Measurements from ENCODE around the gene HTT. TPM values are rescaled to one million over a fixed set of nuclear protein-coding genes. Genes with fewer than 3 reads are reported as not detected.

Gene HTT
- total RNA-seq, 2 donors from 2014 or later: 37.8 to 97.8 TPM

GRCh38 chr4:3071811-3072210, 2.7 kb upstream of the HTT start:
- 90% methylated on average over 7 of the region's 7 CpGs for WGBS
- no peak for DNase-seq (ENCODE audit: low spot score)
- Histone ChIP-seq H3K27me3 (replicated peaks; ENCODE audit: insufficient read depth) (no peaks in the 10 kb centered on the region), H3K4me1 (replicated peaks) (no peaks in the 10 kb centered on the region), H3K4me3 (no peak overlapping the region), H3K27ac (no peak overlapping the region), H3K36me3 (no peaks in the 10 kb centered on the region), H3K9me3 (no peaks in the 10 kb centered on the region)
- TF ChIP-seq, protein P1, sequence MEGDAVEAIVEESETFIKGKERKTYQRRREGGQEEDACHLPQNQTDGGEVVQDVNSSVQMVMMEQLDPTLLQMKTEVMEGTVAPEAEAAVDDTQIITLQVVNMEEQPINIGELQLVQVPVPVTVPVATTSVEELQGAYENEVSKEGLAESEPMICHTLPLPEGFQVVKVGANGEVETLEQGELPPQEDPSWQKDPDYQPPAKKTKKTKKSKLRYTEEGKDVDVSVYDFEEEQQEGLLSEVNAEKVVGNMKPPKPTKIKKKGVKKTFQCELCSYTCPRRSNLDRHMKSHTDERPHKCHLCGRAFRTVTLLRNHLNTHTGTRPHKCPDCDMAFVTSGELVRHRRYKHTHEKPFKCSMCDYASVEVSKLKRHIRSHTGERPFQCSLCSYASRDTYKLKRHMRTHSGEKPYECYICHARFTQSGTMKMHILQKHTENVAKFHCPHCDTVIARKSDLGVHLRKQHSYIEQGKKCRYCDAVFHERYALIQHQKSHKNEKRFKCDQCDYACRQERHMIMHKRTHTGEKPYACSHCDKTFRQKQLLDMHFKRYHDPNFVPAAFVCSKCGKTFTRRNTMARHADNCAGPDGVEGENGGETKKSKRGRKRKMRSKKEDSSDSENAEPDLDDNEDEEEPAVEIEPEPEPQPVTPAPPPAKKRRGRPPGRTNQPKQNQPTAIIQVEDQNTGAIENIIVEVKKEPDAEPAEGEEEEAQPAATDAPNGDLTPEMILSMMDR (IDR thresholded peaks at IDR 0.05): no peak
- TF ChIP-seq POLR2A (IDR thresholded peaks at IDR 0.05): no peak
- TF ChIP-seq POLR2AphosphoS5 (IDR thresholded peaks at IDR 0.05): no peak
- intact Hi-C loops (cut with DNase I): no loop called here

DNA sequence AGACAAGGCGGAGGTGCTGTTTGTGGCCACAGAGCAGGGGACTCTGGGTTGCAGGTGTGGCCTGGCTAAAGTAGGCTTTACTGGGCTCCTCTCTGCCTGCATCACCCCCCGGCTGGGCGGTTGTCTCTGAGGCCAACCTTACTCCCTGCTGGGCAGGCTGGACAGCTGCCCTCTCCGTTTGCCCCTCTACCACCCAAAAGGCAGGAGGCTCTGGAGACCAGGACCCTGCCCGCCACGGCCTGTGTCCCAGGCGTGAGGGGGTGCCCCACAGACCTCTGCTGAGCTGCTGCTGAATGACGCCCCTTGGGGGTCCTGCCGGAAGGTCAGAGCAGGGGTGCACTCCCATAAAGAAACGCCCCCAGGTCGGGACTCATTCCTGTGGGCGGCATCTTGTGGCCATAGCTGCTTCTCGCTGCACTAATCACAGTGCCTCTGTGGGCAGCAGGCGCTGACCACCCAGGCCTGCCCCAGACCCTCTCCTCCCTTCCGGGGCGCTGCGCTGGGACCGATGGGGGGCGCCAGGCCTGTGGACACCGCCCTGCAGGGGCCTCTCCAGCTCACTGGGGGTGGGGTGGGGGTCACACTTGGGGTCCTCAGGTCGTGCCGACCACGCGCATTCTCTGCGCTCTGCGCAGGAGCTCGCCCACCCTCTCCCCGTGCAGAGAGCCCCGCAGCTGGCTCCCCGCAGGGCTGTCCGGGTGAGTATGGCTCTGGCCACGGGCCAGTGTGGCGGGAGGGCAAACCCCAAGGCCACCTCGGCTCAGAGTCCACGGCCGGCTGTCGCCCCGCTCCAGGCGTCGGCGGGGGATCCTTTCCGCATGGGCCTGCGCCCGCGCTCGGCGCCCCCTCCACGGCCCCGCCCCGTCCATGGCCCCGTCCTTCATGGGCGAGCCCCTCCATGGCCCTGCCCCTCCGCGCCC, 1.1 kb upstream of the HTT start:
- Histone ChIP-seq H3K36me3 (no peaks in the 10 kb centered on the region), H3K27ac (peak overlapping the region; percentile 77 to 87), H3K4me1 (replicated peaks) (no peaks in the 10 kb centered on the region), H3K4me3 (peak overlapping the region; percentile 57 to 59), H3K9me3 (no peaks in the 10 kb centered on the region), H3K27me3 (replicated peaks; ENCODE audit: insufficient read depth) (no peaks in the 10 kb centered on the region)
- TF ChIP-seq POLR2A (IDR thresholded peaks at IDR 0.05): peak; percentile 36
- no peak for TF ChIP-seq POLR2AphosphoS5 (IDR thresholded peaks at IDR 0.05)
- TF ChIP-seq, protein P1 (IDR thresholded peaks at IDR 0.05): no peak
- 12% methylated on average over 50 of the region's 54 CpGs for WGBS
- DNase-seq (ENCODE audit: low spot score): peak; percentile 15
- intact Hi-C loops (cut with DNase I): no loop called here

DNA sequence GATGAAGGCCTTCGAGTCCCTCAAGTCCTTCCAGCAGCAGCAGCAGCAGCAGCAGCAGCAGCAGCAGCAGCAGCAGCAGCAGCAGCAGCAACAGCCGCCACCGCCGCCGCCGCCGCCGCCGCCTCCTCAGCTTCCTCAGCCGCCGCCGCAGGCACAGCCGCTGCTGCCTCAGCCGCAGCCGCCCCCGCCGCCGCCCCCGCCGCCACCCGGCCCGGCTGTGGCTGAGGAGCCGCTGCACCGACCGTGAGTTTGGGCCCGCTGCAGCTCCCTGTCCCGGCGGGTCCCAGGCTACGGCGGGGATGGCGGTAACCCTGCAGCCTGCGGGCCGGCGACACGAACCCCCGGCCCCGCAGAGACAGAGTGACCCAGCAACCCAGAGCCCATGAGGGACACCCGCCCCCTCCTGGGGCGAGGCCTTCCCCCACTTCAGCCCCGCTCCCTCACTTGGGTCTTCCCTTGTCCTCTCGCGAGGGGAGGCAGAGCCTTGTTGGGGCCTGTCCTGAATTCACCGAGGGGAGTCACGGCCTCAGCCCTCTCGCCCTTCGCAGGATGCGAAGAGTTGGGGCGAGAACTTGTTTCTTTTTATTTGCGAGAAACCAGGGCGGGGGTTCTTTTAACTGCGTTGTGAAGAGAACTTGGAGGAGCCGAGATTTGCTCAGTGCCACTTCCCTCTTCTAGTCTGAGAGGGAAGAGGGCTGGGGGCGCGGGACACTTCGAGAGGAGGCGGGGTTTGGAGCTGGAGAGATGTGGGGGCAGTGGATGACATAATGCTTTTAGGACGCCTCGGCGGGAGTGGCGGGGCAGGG, 568 bp downstream of the HTT start:
- Histone ChIP-seq H3K9me3 (no peaks in the 10 kb centered on the region), H3K36me3 (no peaks in the 10 kb centered on the region), H3K27me3 (replicated peaks; ENCODE audit: insufficient read depth) (no peaks in the 10 kb centered on the region), H3K4me1 (replicated peaks) (no peaks in the 10 kb centered on the region), H3K4me3 (peak overlapping the region; percentile 59 to 91), H3K27ac (peak overlapping the region; percentile 87 to 92)
- under 1% methylated on average over 24 of the region's 60 CpGs for WGBS
- TF ChIP-seq POLR2A (IDR thresholded peaks at IDR 0.05) (peak; percentile 54), POLR2AphosphoS5 (IDR thresholded peaks at IDR 0.05) (peak; percentile 8)
- TF ChIP-seq, protein P1 (IDR thresholded peaks at IDR 0.05): no peak
- intact Hi-C loops (cut with DNase I): no loop called here
- DNase-seq (ENCODE audit: low spot score): peak; percentile 48

GRCh38 chr4:3075652-3075981, 1.1 kb downstream of the HTT start:
- WGBS: 1% methylated on average over 8 of the region's 8 CpGs
- H3K27ac ChIP-seq: peak overlapping the region; percentile 87 to 92
- H3K4me3 ChIP-seq: peak overlapping the region; percentile 59 to 91
- H3K4me1 ChIP-seq (replicated peaks): no peaks in the 10 kb centered on the region
- TF ChIP-seq, protein P1 (IDR thresholded peaks at IDR 0.05): no peak
- TF ChIP-seq POLR2AphosphoS5 (IDR thresholded peaks at IDR 0.05): no peak
- TF ChIP-seq POLR2A (IDR thresholded peaks at IDR 0.05): no peak
- DNase-seq (ENCODE audit: low spot score): no peak
- no peaks in the 10 kb centered on the region for H3K9me3 ChIP-seq
- no peaks in the 10 kb centered on the region for H3K27me3 ChIP-seq (replicated peaks; ENCODE audit: insufficient read depth)
- intact Hi-C loops (cut with DNase I): no loop called here
- no peaks in the 10 kb centered on the region for H3K36me3 ChIP-seq
